ENCODE data around the gene KDM6A.

GRCh38 chrX:45006002-45006800, 133.2 kb downstream of the KDM6A start:
- no peak for TF ChIP-seq CREB1 (IDR thresholded peaks at IDR 0.05)
- no peak for TF ChIP-seq CREB1 (CRISPR knock-in tag; IDR thresholded peaks at IDR 0.05)
- no peak for TF ChIP-seq ZBTB2 (CRISPR knock-in tag; IDR thresholded peaks at IDR 0.05; ENCODE audit: low read depth)
- no peak for TF ChIP-seq CTCF (CRISPR knock-in tag; IDR thresholded peaks at IDR 0.05)
- no peak for TF ChIP-seq RXRA (CRISPR knock-in tag; IDR thresholded peaks at IDR 0.05)
- no peak for TF ChIP-seq GRHL1 (CRISPR knock-in tag; conservative IDR thresholded peaks at IDR 0.05)
- TF ChIP-seq ARNTL (CRISPR knock-in tag; IDR thresholded peaks at IDR 0.05), result no peak
- TF ChIP-seq POLR2A (IDR thresholded peaks at IDR 0.05; ENCODE audit: insufficient read depth in 1 of 2, low read depth in 2 of 2, low read length in 2 of 2), result no peak
- TF ChIP-seq SAP130 (CRISPR knock-in tag; IDR thresholded peaks at IDR 0.05; ENCODE audit: low read depth), result no peak
